Epithelial cell of esophagus (primary cell): ENCODE results near the gene PSPC1.
"Not testable (repeated sequence)": the region's sequence is repeated elsewhere in the genome, so short reads cannot be mapped to it uniquely, and the experiment has no call there.

Experiments used
- DNase-seq: peaks from one replicate; pipeline ENCODE4 v3.0.0; 2010; ENCODE audit warnings: low read depth
- H3K4me3 ChIP-seq: 2 replicates; pipeline ENCODE4 v1.5.1; 2011; ENCODE audit warnings: mild to moderate bottlenecking, low read length, control low read depth
- TF ChIP-seq, protein P1 (sequence below): IDR thresholded peaks from 2 replicates; pipeline ENCODE4 v1.5.1; 2011; ENCODE audit warnings: low read depth, mild to moderate bottlenecking, low read length, control low read depth, inconsistent platforms; ENCODE audit not compliant: insufficient read depth; ENCODE audit errors: missing control alignments

The PSPC1 gene, protein sequence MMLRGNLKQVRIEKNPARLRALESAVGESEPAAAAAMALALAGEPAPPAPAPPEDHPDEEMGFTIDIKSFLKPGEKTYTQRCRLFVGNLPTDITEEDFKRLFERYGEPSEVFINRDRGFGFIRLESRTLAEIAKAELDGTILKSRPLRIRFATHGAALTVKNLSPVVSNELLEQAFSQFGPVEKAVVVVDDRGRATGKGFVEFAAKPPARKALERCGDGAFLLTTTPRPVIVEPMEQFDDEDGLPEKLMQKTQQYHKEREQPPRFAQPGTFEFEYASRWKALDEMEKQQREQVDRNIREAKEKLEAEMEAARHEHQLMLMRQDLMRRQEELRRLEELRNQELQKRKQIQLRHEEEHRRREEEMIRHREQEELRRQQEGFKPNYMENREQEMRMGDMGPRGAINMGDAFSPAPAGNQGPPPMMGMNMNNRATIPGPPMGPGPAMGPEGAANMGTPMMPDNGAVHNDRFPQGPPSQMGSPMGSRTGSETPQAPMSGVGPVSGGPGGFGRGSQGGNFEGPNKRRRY

DNA sequence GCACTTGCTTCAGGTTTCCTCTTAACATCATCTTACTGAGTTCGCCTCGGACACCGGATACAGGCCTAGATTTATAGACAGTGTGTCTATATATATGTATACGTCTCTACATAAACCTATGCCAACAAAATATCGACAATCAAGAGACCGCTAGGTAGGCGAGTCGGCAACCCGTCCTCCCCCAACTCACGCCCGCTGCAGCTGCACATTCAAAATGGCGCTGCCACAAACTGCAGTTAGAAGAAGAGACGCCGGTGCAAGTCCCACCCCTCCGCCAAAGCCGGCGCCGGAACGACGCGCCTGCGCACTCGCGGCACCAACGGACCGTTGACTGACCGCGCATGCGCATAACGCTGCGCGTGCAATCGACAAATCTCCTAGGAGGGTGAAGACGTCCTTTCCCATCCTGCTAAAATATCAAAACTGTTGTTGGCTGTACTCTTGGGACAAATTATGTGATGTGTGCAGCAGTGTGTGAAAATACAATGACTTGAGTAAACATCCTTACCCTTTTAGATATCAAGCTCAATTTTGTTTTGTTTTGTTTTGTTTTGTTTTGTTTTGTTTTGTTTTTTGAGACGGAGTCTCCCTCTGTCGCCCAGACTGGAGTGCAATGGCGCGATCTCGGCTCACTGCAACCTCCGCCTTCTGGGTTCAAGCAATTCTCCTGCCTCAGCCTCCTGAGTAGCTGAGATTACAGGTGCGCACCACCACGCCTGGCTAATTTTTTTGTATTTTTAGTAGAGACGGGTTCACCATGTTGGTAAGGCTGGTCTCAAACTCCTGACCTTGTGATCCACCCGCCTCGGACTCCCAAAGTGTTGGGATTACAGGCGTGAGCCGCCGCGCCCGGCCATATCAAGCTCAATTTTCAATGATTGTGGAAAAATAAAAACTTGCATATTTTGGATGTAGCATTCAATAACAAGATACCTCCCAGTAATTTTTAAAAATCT is at the start of gene PSPC1:
PSPC1 (minus strand) TSS at position 219 of the 956 bp plus-strand sequence; CDS start at position 31, 188 bp downstream.
- H3K4me3 ChIP-seq = peak within 1 kb of the TSS; percentile 79
- DNase-seq = peak; percentile 93

DNA sequence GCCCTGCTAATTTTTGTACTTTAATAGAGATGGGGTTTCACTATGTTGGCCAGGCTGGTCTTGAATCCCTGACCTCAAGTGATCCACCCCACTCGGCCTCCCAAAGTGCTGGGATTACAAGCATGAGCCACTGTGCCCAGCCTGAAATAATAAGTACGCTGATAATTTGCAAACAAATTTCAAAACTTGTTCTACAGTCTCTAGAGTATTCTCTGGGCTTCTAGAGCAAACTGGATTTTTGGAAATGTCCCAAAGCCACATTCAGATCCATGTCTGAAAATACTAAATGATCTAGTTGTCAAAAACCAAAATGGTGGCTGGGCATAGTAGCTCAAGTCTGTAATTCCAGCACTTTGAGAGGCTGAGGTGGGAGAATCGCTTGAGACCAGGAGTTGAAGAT is 39.9 kb upstream of the PSPC1 start:
- no peak for DNase-seq
- TF ChIP-seq, protein P1, sequence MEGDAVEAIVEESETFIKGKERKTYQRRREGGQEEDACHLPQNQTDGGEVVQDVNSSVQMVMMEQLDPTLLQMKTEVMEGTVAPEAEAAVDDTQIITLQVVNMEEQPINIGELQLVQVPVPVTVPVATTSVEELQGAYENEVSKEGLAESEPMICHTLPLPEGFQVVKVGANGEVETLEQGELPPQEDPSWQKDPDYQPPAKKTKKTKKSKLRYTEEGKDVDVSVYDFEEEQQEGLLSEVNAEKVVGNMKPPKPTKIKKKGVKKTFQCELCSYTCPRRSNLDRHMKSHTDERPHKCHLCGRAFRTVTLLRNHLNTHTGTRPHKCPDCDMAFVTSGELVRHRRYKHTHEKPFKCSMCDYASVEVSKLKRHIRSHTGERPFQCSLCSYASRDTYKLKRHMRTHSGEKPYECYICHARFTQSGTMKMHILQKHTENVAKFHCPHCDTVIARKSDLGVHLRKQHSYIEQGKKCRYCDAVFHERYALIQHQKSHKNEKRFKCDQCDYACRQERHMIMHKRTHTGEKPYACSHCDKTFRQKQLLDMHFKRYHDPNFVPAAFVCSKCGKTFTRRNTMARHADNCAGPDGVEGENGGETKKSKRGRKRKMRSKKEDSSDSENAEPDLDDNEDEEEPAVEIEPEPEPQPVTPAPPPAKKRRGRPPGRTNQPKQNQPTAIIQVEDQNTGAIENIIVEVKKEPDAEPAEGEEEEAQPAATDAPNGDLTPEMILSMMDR = no peak
- no peak overlapping the region for H3K4me3 ChIP-seq

DNA sequence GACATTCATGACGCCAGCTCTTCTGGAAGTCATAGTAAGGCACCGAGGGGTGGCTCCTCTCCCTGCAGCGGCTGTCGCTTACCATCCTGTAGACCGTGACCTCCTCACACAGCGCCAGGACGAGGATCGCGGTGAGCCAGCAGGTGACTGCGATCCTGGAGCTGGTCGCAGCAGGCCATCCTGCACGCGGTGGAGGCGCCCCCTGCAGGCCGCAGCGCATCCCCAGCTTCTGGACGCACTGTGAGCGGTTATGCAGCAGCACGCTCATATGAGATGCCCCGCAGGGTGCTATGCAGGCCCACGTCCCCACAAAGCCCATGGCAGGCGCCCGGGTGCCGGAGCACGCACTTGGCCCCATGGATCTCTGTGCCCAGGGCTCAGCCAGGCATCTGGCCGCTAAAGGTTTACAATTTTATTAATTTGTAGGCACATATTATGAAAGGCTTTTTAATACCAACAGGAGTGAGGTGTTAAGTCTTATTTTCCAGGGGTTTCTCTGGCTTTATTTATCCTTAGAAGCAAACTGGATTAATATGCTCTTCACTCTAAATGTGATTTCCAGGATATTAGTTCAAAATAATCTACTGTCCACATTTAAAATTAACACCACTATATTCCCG is 35.6 kb upstream of the PSPC1 start:
- TF ChIP-seq, protein P1 = peak; percentile 66
- DNase-seq = peak; percentile 77
- no peak overlapping the region for H3K4me3 ChIP-seq

DNA sequence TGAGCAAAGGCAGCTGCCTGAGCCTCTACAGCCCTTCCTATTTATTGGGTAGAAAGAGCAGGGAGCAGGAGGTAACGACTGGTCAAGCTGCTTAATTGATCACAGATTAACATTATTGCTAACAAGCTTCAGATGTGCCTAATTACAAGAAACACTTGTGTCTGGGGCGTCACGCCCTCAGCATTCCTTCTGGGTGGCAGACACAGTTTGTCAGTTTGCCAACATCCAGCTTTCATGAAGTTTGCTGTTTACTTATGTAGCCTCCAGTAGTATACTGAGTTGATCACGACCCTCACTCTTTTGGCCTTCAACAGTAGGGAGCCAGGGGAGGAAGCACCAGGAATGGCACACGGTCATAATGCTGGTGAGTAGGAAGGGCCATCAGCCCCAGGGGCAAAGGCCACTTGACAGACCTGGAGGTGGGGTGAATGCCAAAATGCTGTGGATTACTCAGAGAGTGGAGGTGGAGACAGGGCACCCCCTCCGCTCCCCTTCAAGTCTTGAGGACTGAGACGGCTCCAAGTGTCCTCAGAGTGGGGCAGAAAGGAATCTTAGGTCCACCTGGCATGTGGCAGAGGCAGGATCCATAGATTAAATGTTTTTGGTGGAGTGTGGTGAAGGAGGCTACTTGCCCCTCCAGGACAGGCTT is 34.9 kb upstream of the PSPC1 start:
- no peak overlapping the region for H3K4me3 ChIP-seq
- TF ChIP-seq, protein P1 = no peak
- DNase-seq = no peak

DNA sequence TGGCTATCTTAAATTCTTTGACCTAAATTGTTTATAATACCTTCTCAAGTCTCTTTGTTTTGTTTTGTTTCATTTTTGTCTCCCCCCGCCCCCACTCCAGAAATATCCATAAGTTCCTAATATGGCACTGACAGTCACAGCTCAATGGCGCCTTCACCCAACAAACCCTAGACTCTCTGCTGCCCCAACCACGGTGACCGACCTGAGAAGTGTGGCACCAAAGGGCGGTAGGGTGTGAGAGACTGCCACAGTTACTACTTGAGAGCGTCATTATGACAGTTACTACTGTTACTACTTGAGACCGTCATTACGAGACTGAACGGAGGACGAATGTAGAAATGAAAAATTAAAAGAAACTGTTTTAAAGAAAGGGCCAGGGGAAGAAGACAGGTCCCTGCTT is 34.4 kb upstream of the PSPC1 start:
- TF ChIP-seq, protein P1 = no peak
- no peak for DNase-seq
- no peak overlapping the region for H3K4me3 ChIP-seq

DNA sequence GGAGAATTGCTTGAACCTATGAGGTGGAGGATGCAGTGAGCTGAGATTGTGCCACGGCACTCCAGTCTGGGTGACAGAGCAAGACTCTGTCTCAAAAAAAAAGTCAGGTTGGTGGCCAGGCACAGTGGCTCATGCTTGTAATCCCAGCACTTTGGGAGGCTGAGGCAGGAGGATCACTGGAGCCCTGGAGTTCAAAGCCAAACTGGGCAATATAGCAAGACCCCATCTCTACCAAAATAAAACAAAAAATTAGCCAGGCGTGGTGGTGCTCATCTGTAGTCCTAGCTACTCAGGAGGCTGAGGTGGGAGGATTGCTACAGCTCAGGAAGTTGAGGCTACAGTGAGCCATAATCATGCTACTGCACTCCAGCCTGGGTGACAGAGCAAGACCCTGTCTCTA is 33.1 kb upstream of the PSPC1 start:
- DNase-seq, H3K4me3 ChIP-seq: not testable (repeated sequence)

DNA sequence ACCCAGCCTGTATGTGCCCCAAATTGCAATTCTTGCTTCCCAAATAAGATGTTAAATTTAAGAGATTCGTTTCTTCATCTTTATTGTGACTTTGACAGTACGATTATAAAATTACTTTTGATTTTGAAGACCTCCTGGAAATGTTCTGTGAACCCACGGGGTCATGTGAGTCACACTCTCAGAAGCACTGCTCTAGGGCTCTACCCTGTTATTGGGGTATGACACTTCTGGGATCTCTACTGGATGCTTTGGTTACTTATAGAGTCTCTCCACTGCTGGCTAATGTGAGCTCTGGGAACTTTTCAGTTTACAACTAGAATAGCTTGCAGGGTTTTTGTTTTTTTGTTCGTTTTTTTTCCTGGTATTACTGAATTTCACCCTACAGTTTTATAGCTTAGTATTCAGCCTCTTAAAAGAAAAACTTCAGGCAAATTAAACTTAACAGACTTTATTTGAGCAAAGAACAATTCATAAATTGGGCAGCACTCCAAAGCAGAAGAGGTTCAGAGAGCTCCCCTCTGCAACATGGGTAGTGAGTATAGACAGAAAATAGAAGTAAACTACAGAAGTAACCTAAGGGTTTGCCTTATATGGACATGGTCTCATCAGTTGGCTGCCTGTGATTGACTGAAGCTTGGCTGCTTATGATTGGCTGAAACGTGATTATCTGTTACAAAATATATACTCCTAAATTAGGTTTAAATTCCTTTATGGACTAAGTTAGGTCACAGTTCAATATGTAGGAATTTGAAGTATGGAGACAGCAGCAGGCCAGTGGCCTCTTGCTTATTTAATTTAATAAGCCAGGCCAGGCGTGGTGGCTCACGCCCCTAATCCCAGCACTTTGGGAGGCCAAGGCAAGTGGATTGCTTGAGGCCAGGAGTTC is 28.5 kb upstream of the PSPC1 start:
- DNase-seq = no peak
- TF ChIP-seq, protein P1 = no peak
- H3K4me3 ChIP-seq = no peak overlapping the region
